ENCODE data around the gene MCOLN2.

GRCh38 chr1:85024736-85025135, 27.8 kb upstream of the MCOLN2 start:
- no peak for TF ChIP-seq EZH2 (IDR thresholded peaks at IDR 0.05; ENCODE audit: insufficient read depth, poor library complexity, severe bottlenecking)
- no peak for TF ChIP-seq EZH2phosphoT487 (IDR thresholded peaks at IDR 0.05; ENCODE audit: insufficient read depth, low read depth)
